ENCODE data around the gene DDX42. TPM values are rescaled to one million over a fixed set of nuclear protein-coding genes. Genes with fewer than 3 reads are reported as not detected.

The DDX42 gene
- total RNA-seq, 1 donor from 2014 or later = 123 TPM

DNA sequence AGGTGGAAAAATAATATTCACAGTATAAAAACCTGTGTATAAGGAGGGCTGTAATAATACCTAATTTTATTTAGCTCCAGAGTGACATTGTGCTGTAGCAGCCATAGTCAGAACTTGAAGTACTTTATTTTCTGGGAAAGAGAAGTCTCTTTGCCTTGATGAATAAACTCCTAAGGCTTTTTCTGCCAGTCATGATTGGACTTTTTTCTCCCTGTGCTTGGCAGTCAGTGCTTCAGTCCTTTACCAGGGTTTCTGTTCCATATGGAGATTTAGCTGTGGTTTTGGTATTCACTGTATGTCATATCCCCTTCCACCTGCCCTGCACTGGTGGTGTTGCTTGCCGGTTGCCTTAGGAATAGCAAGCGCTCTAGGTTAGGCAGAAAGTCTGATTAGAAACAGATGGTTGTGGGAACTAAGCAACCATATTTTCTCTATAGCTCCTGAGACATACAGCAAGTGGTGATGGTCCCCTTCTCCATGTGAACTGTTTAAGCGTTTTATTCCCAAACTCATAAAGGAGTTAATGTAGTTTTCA lies 24.7 kb downstream of the DDX42 start:
- Mint-ChIP-seq H3K4me3 (ENCODE audit: unreplicated experiment) (no peak overlapping the region), H3K9me3 (ENCODE audit: unreplicated experiment) (no peaks in the 10 kb centered on the region), H3K36me3 (ENCODE audit: unreplicated experiment) (peaks cover 55% of the 10 kb centered on the region), H3K4me1 (ENCODE audit: unreplicated experiment) (no peaks in the 10 kb centered on the region), H3K27ac (ENCODE audit: unreplicated experiment) (no peak overlapping the region), H3K27me3 (ENCODE audit: unreplicated experiment) (no peaks in the 10 kb centered on the region)
- no peak for DNase-seq (ENCODE audit: extremely low spot score, unreplicated experiment)
- TF ChIP-seq, protein P1, sequence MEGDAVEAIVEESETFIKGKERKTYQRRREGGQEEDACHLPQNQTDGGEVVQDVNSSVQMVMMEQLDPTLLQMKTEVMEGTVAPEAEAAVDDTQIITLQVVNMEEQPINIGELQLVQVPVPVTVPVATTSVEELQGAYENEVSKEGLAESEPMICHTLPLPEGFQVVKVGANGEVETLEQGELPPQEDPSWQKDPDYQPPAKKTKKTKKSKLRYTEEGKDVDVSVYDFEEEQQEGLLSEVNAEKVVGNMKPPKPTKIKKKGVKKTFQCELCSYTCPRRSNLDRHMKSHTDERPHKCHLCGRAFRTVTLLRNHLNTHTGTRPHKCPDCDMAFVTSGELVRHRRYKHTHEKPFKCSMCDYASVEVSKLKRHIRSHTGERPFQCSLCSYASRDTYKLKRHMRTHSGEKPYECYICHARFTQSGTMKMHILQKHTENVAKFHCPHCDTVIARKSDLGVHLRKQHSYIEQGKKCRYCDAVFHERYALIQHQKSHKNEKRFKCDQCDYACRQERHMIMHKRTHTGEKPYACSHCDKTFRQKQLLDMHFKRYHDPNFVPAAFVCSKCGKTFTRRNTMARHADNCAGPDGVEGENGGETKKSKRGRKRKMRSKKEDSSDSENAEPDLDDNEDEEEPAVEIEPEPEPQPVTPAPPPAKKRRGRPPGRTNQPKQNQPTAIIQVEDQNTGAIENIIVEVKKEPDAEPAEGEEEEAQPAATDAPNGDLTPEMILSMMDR (IDR thresholded peaks at IDR 0.05) = no peak

DNA sequence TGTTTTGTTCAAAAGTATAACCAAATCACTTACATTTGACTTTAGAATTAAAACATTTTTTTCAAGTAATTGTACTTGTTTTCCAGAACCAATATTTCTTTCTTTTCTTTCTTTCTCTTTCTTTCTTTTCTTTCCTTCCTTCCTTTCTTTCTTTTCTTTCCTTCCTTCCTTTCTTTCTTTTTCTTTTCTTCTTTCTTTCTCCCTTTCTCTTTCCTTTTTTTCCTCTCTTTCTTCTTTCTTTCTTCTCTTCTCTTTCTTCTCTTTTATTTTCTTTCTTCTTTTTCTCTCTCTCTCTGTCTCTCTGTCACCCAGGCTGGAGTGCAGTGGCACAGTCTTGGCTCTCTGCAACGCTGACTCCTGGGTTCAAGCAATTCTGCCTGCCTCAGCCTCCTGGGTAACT lies 26.8 kb downstream of the DDX42 start:
- no peak for DNase-seq (ENCODE audit: extremely low spot score, unreplicated experiment)
- Mint-ChIP-seq H3K4me3 (ENCODE audit: unreplicated experiment) (no peak overlapping the region), H3K9me3 (ENCODE audit: unreplicated experiment) (no peaks in the 10 kb centered on the region), H3K4me1 (ENCODE audit: unreplicated experiment) (peaks cover 3% of the 10 kb centered on the region), H3K36me3 (ENCODE audit: unreplicated experiment) (peaks cover 53% of the 10 kb centered on the region), H3K27me3 (ENCODE audit: unreplicated experiment) (no peaks in the 10 kb centered on the region), H3K27ac (ENCODE audit: unreplicated experiment) (no peak overlapping the region)
- TF ChIP-seq, protein P1 (IDR thresholded peaks at IDR 0.05) = no peak

DNA sequence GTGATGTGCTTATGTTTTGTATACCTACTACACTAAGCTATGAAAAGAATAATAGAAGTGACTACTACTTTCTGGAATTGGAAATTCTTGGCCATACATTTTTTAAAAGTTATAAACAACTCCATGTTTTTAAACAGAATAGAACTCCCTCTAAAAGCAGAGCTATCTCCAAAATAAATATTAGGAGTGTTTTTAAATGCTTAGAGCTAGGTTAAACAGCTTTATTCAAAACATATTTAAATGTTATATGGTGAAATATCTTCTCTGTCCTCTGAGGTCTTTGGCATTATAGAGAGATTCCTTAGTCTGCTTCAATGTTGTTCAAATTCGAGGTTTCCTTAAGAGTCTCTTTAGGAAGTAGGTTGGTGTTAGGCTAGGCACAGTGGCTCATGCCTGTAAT lies 30.4 kb downstream of the DDX42 start:
- H3K27me3 Mint-ChIP-seq (ENCODE audit: unreplicated experiment) = no peaks in the 10 kb centered on the region
- peaks cover 3% of the 10 kb centered on the region for H3K4me1 Mint-ChIP-seq (ENCODE audit: unreplicated experiment)
- H3K9me3 Mint-ChIP-seq (ENCODE audit: unreplicated experiment) = no peaks in the 10 kb centered on the region
- TF ChIP-seq, protein P1 (IDR thresholded peaks at IDR 0.05) = no peak
- DNase-seq (ENCODE audit: extremely low spot score, unreplicated experiment) = no peak
- peak overlapping the region; percentile 72 for H3K27ac Mint-ChIP-seq (ENCODE audit: unreplicated experiment)
- H3K36me3 Mint-ChIP-seq (ENCODE audit: unreplicated experiment) = peaks cover 64% of the 10 kb centered on the region
- H3K4me3 Mint-ChIP-seq (ENCODE audit: unreplicated experiment) = no peak overlapping the region

DNA sequence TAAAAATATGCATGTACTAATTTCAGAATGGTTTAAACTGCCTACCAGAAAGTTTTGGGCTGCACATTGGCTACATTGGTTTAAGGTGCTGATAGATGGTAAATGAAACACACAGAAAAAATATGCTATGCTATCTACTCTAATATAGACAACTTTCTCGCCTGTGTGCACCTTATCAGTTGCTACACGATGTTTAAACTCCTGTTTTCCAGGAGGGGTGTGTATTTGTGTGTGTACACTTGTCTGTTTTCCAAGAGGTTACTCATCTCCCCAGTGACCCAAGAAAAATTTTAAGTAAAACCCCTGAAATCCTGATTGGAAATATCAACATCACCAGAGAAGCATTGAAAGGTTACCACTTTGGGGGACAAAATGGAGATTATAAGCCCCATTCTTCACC lies 31.6 kb downstream of the DDX42 start:
- TF ChIP-seq, protein P1 (IDR thresholded peaks at IDR 0.05) = no peak
- DNase-seq (ENCODE audit: extremely low spot score, unreplicated experiment) = no peak
- Mint-ChIP-seq H3K4me1 (ENCODE audit: unreplicated experiment) (peaks cover 3% of the 10 kb centered on the region), H3K4me3 (ENCODE audit: unreplicated experiment) (no peak overlapping the region), H3K9me3 (ENCODE audit: unreplicated experiment) (no peaks in the 10 kb centered on the region), H3K27me3 (ENCODE audit: unreplicated experiment) (no peaks in the 10 kb centered on the region), H3K27ac (ENCODE audit: unreplicated experiment) (no peak overlapping the region), H3K36me3 (ENCODE audit: unreplicated experiment) (peaks cover 63% of the 10 kb centered on the region)

DNA sequence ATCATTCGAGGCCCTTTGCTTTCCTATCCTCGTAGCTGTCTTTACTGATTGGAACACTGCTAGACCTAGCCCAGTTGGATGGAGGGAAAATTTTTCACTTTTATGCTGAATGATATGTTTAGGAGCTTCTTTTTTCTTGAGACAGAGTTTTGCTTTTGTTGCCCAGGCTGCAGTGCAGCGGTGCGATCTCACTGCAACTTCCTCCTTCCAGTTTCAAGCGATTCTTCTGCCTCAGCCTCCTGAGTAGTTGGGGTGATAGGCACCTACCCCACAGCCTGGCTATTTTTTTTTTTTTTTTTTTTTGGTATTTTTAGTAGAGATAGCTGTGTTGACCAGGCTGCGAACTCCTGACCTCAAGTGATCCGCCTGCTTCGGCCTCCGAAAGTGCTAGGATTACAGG lies 36.0 kb downstream of the DDX42 start:
- no peak for DNase-seq (ENCODE audit: extremely low spot score, unreplicated experiment)
- Mint-ChIP-seq H3K27me3 (ENCODE audit: unreplicated experiment) (no peaks in the 10 kb centered on the region), H3K4me3 (ENCODE audit: unreplicated experiment) (no peak overlapping the region), H3K4me1 (ENCODE audit: unreplicated experiment) (no peaks in the 10 kb centered on the region), H3K36me3 (ENCODE audit: unreplicated experiment) (peaks cover 69% of the 10 kb centered on the region), H3K9me3 (ENCODE audit: unreplicated experiment) (no peaks in the 10 kb centered on the region), H3K27ac (ENCODE audit: unreplicated experiment) (no peak overlapping the region)
- TF ChIP-seq, protein P1 (IDR thresholded peaks at IDR 0.05) = no peak

Data from osteocyte (in vitro differentiated cells).